HEK293 (cell line): ENCODE data around the gene BTRC.

Experiments
- CTCF ChIA-PET: fragments of 350-600 bp; formaldehyde crosslinking; extraction: SDS; loops from one replicate; lab custom pipeline; 2021; ENCODE audit warnings: antibody characterized with exemption; lab: Yijun Ruan, JAX
- POLR2A ChIA-PET: fragments of 300-600 bp; formaldehyde crosslinking; extraction: SDS; loops from one replicate; lab custom pipeline; 2020; ENCODE audit warnings: antibody characterized with exemption, inconsistent platforms; lab: Yijun Ruan, JAX
- H3K27ac ChIP-seq: fragments of 200-500 bp; sonication (Bioruptor generic); 2 replicates; pipeline ENCODE4 v1.5.1; 2014; ENCODE audit warnings: low read depth, low read length, control low read depth, inconsistent platforms; ENCODE audit errors: extremely low read depth
- H3K36me3 ChIP-seq, 2 experiments: fragments of 200-500 bp in 1 of 2; sonication (Bioruptor generic) in 1 of 2; 1 replicate in 1 of 2; 2 replicates in 1 of 2; pipeline ENCODE4 v1.5.1; 2014 to 2017; ENCODE audit warnings: inconsistent platforms in 2 of 2, low read length in 2 of 2; ENCODE audit not compliant: control insufficient read depth in 2 of 2, insufficient read depth in 1 of 2
- H3K4me1 ChIP-seq: fragments of 200-500 bp; sonication (Bioruptor generic); 2 replicates; pipeline ENCODE4 v1.5.1; 2014; ENCODE audit warnings: mild to moderate bottlenecking, low read length, inconsistent platforms; ENCODE audit not compliant: control insufficient read depth, insufficient read depth
- H3K4me3 ChIP-seq: 2 replicates; pipeline ENCODE4 v1.5.1; 2011; ENCODE audit warnings: low read depth, mild to moderate bottlenecking, control low read depth, low read length, moderate library complexity
- H3K9me3 ChIP-seq: fragments of 200-500 bp; sonication (Bioruptor generic); 2 replicates; pipeline ENCODE4 v1.5.1; 2014; ENCODE audit warnings: low read depth, low read length, inconsistent platforms; ENCODE audit not compliant: control insufficient read depth, insufficient read depth
- GLI4 ChIP-seq: fragments of 450-650 bp; formaldehyde crosslinking; IDR thresholded peaks from 2 replicates; pipeline ENCODE4 v1.5.1; 2016; ENCODE audit warnings: missing biosample characterization, missing genetic modification characterization
- GLIS1 ChIP-seq: fragments of 450-650 bp; formaldehyde crosslinking; IDR thresholded peaks from 2 replicates; pipeline ENCODE4 v1.5.1; 2016; ENCODE audit warnings: missing biosample characterization, missing genetic modification characterization
- KLF16 ChIP-seq: fragments of 450-650 bp; formaldehyde crosslinking; IDR thresholded peaks from 2 replicates; pipeline ENCODE4 v1.5.1; 2017; ENCODE audit warnings: missing biosample characterization, missing genetic modification characterization
- KLF7 ChIP-seq: fragments of 450-650 bp; formaldehyde crosslinking; IDR thresholded peaks from 2 replicates; pipeline ENCODE4 v1.5.1; 2016; ENCODE audit warnings: missing biosample characterization, missing genetic modification characterization, borderline replicate concordance
- MEIS1 ChIP-seq: sonication (generic); formaldehyde crosslinking; IDR thresholded peaks from 2 replicates; pipeline ENCODE4 v1.8.1; 2022; ENCODE audit warnings: missing genetic modification reagents, mild to moderate bottlenecking, borderline replicate concordance
- PRDM6 ChIP-seq: fragments of 450-650 bp; formaldehyde crosslinking; IDR thresholded peaks from 2 replicates; pipeline ENCODE4 v1.5.1; 2017; ENCODE audit warnings: missing biosample characterization, missing genetic modification characterization
- REST ChIP-seq: fragments of 450-650 bp; formaldehyde crosslinking; IDR thresholded peaks from 2 replicates; pipeline ENCODE4 v1.5.1; 2016; ENCODE audit warnings: missing biosample characterization, missing genetic modification characterization
- ZBTB10 ChIP-seq: fragments of 450-650 bp; formaldehyde crosslinking; IDR thresholded peaks from 2 replicates; pipeline ENCODE4 v1.5.1; 2016; ENCODE audit warnings: missing biosample characterization, missing genetic modification characterization
- ZBTB44 ChIP-seq: fragments of 450-650 bp; IDR thresholded peaks from 2 replicates; pipeline ENCODE4 v1.5.1; 2018; ENCODE audit warnings: missing biosample characterization, mild to moderate bottlenecking, missing genetic modification characterization
- ZFP3 ChIP-seq: fragments of 450-650 bp; formaldehyde crosslinking; IDR thresholded peaks from 2 replicates; pipeline ENCODE4 v1.5.1; 2016; ENCODE audit warnings: low read depth, missing biosample characterization, missing genetic modification characterization
- ZIC2 ChIP-seq: fragments of 450-650 bp; formaldehyde crosslinking; IDR thresholded peaks from 2 replicates; pipeline ENCODE4 v1.5.1; 2016; ENCODE audit warnings: missing biosample characterization, missing genetic modification characterization
- ZNF184 ChIP-seq: fragments of 450-650 bp; IDR thresholded peaks from 2 replicates; pipeline ENCODE4 v1.5.1; 2018; ENCODE audit warnings: missing biosample characterization, mild to moderate bottlenecking, missing genetic modification characterization
- ZNF2 ChIP-seq: fragments of 450-650 bp; formaldehyde crosslinking; IDR thresholded peaks from 2 replicates; pipeline ENCODE4 v1.5.1; 2016; ENCODE audit warnings: missing biosample characterization, missing genetic modification characterization
- ZNF335 ChIP-seq: fragments of 450-650 bp; formaldehyde crosslinking; conservative IDR thresholded peaks from 2 replicates; pipeline ENCODE4 v1.5.1; 2016; ENCODE audit warnings: missing biosample characterization, missing genetic modification characterization
- ZNF362 ChIP-seq: fragments of 450-650 bp; formaldehyde crosslinking; IDR thresholded peaks from 2 replicates; pipeline ENCODE4 v1.5.1; 2016; ENCODE audit warnings: missing biosample characterization, missing genetic modification characterization
- ZNF555 ChIP-seq: fragments of 450-650 bp; formaldehyde crosslinking; conservative IDR thresholded peaks from 2 replicates; pipeline ENCODE4 v1.5.1; 2017; ENCODE audit warnings: missing biosample characterization, mild to moderate bottlenecking, missing genetic modification characterization, inconsistent platforms
- ZNF580 ChIP-seq: fragments of 450-650 bp; formaldehyde crosslinking; IDR thresholded peaks from 2 replicates; pipeline ENCODE4 v1.5.1; 2016; ENCODE audit warnings: missing biosample characterization, missing genetic modification characterization
- ZNF623 ChIP-seq: fragments of 450-650 bp; formaldehyde crosslinking; IDR thresholded peaks from 2 replicates; pipeline ENCODE4 v1.5.1; 2016; ENCODE audit warnings: missing biosample characterization, missing genetic modification characterization
- ZNF664 ChIP-seq: fragments of 450-650 bp; formaldehyde crosslinking; IDR thresholded peaks from 2 replicates; pipeline ENCODE4 v1.5.1; 2016; ENCODE audit warnings: missing biosample characterization, missing genetic modification characterization
- ZNF701 ChIP-seq: fragments of 450-650 bp; formaldehyde crosslinking; IDR thresholded peaks from 2 replicates; pipeline ENCODE4 v1.5.1; 2016; ENCODE audit warnings: missing biosample characterization, missing genetic modification characterization

The BTRC gene

GRCh38 chr10:101507828-101508227, 153.9 kb downstream of the BTRC start (continued):
- TF ChIP-seq GLI4 (tag by site-specific recombination) (no peak), ZNF184 (no peak), ZFP3 (tag by site-specific recombination) (no peak), ZNF362 (tag by site-specific recombination) (no peak), ZNF2 (tag by site-specific recombination) (no peak), PRDM6 (peak; percentile 63), ZBTB10 (tag by site-specific recombination) (no peak), ZIC2 (tag by site-specific recombination) (no peak), GLIS1 (tag by site-specific recombination) (peak; percentile 82), ZNF555 (tag by site-specific recombination) (no peak), ZNF335 (no peak), ZNF623 (tag by site-specific recombination) (no peak), KLF16 (tag by site-specific recombination) (no peak), ZBTB44 (tag by site-specific recombination) (peak; percentile 44; the same call in 1 of the 2 replicates), ZNF701 (tag by site-specific recombination) (no peak)

- CTCF ChIA-PET: no interaction called here
- no peak overlapping the region for H3K27ac ChIP-seq
- H3K36me3 ChIP-seq: no peaks in the 10 kb centered on the region
- POLR2A ChIA-PET: no interaction called here
- no peaks in the 10 kb centered on the region for H3K9me3 ChIP-seq
- H3K4me3 ChIP-seq: no peak overlapping the region
- TF ChIP-seq ZNF664 (tag by site-specific recombination) (peak; percentile 91), ZNF580 (no peak)
- peaks cover 10% of the 10 kb centered on the region for H3K4me1 ChIP-seq
Measured at GRCh38 chr10:101511938-101512337, 158.0 kb downstream of the BTRC start.

GRCh38 chr10:101512738-101513137, 158.8 kb downstream of the BTRC start:
- TF ChIP-seq REST (tag by site-specific recombination) (no peak), KLF7 (tag by site-specific recombination) (no peak), MEIS1 (CRISPR knock-in tag) (no peak)
- Histone ChIP-seq H3K4me3 (no peak overlapping the region), H3K27ac (no peak overlapping the region), H3K36me3 (no peaks in the 10 kb centered on the region), H3K9me3 (no peaks in the 10 kb centered on the region), H3K4me1 (peaks cover 2% of the 10 kb centered on the region)
- CTCF ChIA-PET: no interaction called here
- POLR2A ChIA-PET: no interaction called here
